ENCODE results near the gene TCP11L1.
"Not testable (repeated sequence)": the region's sequence is repeated elsewhere in the genome, so short reads cannot be mapped to it uniquely, and the experiment has no call there.

Gene TCP11L1

DNA sequence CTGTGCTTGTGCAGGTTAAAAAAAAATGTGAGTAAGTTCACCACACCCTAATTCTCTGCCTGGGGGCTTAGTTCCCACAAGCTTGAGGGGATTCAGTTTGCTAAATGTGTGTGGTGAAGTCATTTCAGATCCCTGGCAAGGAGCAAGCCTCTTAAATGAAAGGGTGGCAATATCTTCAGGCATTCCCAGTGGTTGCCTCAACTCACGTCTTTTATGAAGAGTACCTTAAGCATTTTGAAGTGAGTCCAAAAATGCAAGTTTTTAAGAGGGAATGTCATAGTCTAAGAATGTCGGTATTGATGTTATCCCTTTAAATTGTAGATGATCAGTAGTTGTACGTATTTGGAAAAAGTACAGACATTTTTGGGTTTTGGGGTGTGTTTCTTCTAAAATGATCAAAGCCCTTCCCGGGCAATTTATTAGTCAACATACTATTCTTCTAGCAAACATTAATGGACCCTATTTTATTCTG is 4.9 kb downstream of the TCP11L1 start:
- Histone ChIP-seq H3K9ac (ENCODE audit: low read length) (no peak overlapping the region), H3K36me3 (replicated peaks; ENCODE audit: insufficient read depth, low read length) (no peaks in the 10 kb centered on the region), H3K4me1 (ENCODE audit: low read length) (peaks cover 5% of the 10 kb centered on the region; the same call in 1 of the 2 replicates), H2AFZ (ENCODE audit: low read length) (no peak overlapping the region), H3K27ac (ENCODE audit: low read length) (no peak overlapping the region), H4K20me1 (ENCODE audit: insufficient read depth, low read length) (no peaks in the 10 kb centered on the region), H3F3A (ENCODE audit: insufficient read depth, low read length) (peaks cover 9% of the 10 kb centered on the region), H3K27me3 (replicated peaks; ENCODE audit: insufficient read depth, low read length) (no peaks in the 10 kb centered on the region), H3K9me2 (replicated peaks; ENCODE audit: insufficient read depth, low read length) (no peaks in the 10 kb centered on the region), H3K4me2 (ENCODE audit: low read depth, low read length) (no peak overlapping the region), H3K9me3 (replicated peaks; ENCODE audit: insufficient read depth, low read length) (no peaks in the 10 kb centered on the region), H3K4me3 (ENCODE audit: low read length) (no peak overlapping the region), H3K79me2 (ENCODE audit: low read length) (peaks cover 6% of the 10 kb centered on the region; the same call in 1 of the 2 replicates)
- no peak for TF ChIP-seq EZH2 (optimal IDR thresholded peaks at IDR 0.05; ENCODE audit: low read depth, low read length)
- DNase-seq: no peak

DNA sequence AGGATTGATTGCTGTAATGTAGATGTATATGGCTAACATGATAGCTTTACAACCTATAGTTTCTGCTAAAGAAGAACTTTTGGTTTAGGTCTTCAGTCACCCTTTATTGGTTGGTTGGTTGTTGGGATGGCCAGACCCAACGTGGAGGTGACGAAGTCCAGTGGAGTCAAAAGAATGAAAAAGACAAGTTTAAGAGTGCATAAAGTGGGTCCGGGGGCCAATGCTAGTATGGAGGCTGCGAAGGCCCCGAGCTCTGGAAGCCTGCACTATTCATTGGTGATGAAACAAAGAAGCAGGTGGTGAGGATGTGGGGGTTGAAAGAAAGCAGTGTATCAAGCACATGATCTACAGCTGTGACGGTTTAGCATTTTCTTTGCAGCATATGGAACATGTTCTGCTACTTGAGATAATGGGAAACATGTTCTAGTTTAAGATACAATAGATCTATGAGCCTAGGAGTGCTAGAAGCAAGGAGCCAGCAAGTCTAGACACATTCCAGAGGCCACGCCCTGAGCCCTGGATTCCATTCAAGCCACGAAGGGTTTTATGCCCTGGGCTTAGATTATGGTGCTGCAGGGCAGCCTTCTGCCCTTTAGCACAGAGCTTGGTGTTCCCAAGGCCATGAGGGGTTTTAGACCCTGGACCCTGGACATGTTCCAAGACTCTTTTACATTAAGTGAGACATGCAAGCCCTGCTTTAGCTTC is 6.3 kb downstream of the TCP11L1 start:
- Histone ChIP-seq H3K4me1 (ENCODE audit: low read length) (peaks cover 3% of the 10 kb centered on the region; the same call in 1 of the 2 replicates), H3F3A (ENCODE audit: insufficient read depth, low read length) (no peaks in the 10 kb centered on the region), H3K4me2 (ENCODE audit: low read depth, low read length) (no peak overlapping the region), H3K79me2 (ENCODE audit: low read length) (peaks cover 5% of the 10 kb centered on the region; the same call in 1 of the 2 replicates), H2AFZ (ENCODE audit: low read length) (no peak overlapping the region), H3K36me3 (replicated peaks; ENCODE audit: insufficient read depth, low read length) (no peaks in the 10 kb centered on the region), H3K9me3 (replicated peaks; ENCODE audit: insufficient read depth, low read length) (no peaks in the 10 kb centered on the region), H3K27ac (ENCODE audit: low read length) (no peak overlapping the region), H3K27me3 (replicated peaks; ENCODE audit: insufficient read depth, low read length) (no peaks in the 10 kb centered on the region), H3K9ac (ENCODE audit: low read length) (no peak overlapping the region), H3K4me3 (ENCODE audit: low read length) (no peak overlapping the region), H4K20me1 (ENCODE audit: insufficient read depth, low read length) (no peaks in the 10 kb centered on the region), H3K9me2 (replicated peaks; ENCODE audit: insufficient read depth, low read length) (no peaks in the 10 kb centered on the region)
- no peak for DNase-seq
- TF ChIP-seq EZH2 (optimal IDR thresholded peaks at IDR 0.05; ENCODE audit: low read depth, low read length) (no peak), EZH2phosphoT487 (IDR thresholded peaks at IDR 0.05; ENCODE audit: low read length) (no peak)
- TF ChIP-seq, protein P1, sequence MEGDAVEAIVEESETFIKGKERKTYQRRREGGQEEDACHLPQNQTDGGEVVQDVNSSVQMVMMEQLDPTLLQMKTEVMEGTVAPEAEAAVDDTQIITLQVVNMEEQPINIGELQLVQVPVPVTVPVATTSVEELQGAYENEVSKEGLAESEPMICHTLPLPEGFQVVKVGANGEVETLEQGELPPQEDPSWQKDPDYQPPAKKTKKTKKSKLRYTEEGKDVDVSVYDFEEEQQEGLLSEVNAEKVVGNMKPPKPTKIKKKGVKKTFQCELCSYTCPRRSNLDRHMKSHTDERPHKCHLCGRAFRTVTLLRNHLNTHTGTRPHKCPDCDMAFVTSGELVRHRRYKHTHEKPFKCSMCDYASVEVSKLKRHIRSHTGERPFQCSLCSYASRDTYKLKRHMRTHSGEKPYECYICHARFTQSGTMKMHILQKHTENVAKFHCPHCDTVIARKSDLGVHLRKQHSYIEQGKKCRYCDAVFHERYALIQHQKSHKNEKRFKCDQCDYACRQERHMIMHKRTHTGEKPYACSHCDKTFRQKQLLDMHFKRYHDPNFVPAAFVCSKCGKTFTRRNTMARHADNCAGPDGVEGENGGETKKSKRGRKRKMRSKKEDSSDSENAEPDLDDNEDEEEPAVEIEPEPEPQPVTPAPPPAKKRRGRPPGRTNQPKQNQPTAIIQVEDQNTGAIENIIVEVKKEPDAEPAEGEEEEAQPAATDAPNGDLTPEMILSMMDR (IDR thresholded peaks at IDR 0.05; ENCODE audit: low read length): no peak

DNA sequence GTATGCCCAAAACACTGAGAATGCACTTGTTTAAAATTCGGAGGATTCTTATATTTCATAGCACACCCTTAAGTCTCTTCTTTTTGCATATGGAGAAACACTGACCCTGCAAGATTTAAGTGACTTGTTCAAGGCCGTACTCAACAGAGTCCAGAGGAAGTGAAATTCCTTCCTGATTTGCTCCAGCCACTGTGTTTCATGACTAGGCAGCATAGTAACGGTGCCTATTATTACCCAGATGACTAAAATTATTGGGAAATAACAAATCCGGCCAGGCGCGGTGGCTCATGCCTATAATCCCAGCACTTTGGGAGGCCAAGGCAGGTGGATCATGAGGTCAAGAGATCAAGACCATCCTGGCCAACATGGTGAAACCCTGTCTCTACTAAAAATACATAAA is 9.3 kb downstream of the TCP11L1 start:
- H3K27ac ChIP-seq (ENCODE audit: low read length); DNase-seq; H3K4me3 ChIP-seq (ENCODE audit: low read length): not testable (repeated sequence)

DNA sequence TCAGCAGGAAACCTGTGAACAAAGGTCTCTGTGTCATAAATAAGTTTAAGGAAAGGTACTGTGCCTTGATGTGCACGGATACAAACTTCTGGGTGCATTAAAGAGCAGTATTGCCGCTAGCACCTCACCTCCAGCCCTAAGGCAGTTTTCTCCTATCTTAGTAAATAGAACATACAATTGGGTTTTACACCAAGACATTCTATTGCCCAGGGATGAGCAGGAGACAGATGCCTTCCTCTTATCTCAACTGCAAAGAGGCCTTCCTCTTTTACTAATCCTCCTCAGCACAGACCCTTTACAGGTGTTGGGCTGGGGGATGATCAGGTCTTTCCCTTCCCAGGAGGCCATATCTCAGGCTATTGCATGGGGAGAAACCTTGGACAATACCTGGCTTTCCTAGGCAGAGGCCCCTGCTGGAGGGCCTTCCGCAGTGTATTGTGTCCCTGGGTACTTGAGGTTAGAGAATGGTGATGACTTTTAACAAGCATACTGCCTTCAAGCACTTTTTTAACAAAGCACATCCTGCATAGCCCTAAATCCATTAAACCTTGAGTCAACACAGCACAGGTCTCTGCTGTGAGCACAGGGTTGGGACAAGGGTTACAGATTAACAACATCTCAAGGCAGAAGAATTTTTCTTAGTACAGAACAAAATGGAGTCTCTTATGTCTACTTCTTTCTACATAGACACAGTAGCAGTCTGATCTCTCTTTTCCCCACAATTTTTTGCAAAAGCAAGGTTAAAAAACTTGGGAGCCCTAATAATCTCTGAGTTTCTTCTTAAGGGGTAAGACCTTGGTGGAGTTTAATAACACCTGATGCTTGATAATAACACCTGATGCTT is 10.4 kb downstream of the TCP11L1 start:
- not testable (repeated sequence) for H3K9me2 ChIP-seq (replicated peaks; ENCODE audit: insufficient read depth, low read length); H3K27ac ChIP-seq (ENCODE audit: low read length); H3K4me1 ChIP-seq (ENCODE audit: low read length); H3K79me2 ChIP-seq (ENCODE audit: low read length); H3K4me2 ChIP-seq (ENCODE audit: low read depth, low read length); DNase-seq; H4K20me1 ChIP-seq (ENCODE audit: insufficient read depth, low read length); H3K4me3 ChIP-seq (ENCODE audit: low read length); H2AFZ ChIP-seq (ENCODE audit: low read length); H3F3A ChIP-seq (ENCODE audit: insufficient read depth, low read length); H3K9ac ChIP-seq (ENCODE audit: low read length); H3K36me3 ChIP-seq (replicated peaks; ENCODE audit: insufficient read depth, low read length); H3K9me3 ChIP-seq (replicated peaks; ENCODE audit: insufficient read depth, low read length); H3K27me3 ChIP-seq (replicated peaks; ENCODE audit: insufficient read depth, low read length)

More for the DNA sequence above, 9.3 kb downstream of the TCP11L1 start:
- H2AFZ ChIP-seq (ENCODE audit: low read length); H3K9ac ChIP-seq (ENCODE audit: low read length); H3K9me2 ChIP-seq (replicated peaks; ENCODE audit: insufficient read depth, low read length); H3K9me3 ChIP-seq (replicated peaks; ENCODE audit: insufficient read depth, low read length); H3F3A ChIP-seq (ENCODE audit: insufficient read depth, low read length); H3K36me3 ChIP-seq (replicated peaks; ENCODE audit: insufficient read depth, low read length); H3K4me1 ChIP-seq (ENCODE audit: low read length); H3K4me2 ChIP-seq (ENCODE audit: low read depth, low read length); H4K20me1 ChIP-seq (ENCODE audit: insufficient read depth, low read length); H3K79me2 ChIP-seq (ENCODE audit: low read length); H3K27me3 ChIP-seq (replicated peaks; ENCODE audit: insufficient read depth, low read length): not testable (repeated sequence)

Data from MM.1S (cell line).